ENCODE results near the gene PRSS36.
"Not testable (repeated sequence)": the region's sequence is repeated elsewhere in the genome, so short reads cannot be mapped to it uniquely, and the experiment has no call there.

The PRSS36 gene

GRCh38 chr16:31120129-31120528, 29.7 kb downstream of the PRSS36 start:
- no peak for FAIRE-seq

GRCh38 chr16:31118223-31119155, 31.4 kb downstream of the PRSS36 start:
- FAIRE-seq: no peak

GRCh38 chr16:31117384-31118222, 32.3 kb downstream of the PRSS36 start, which contains the start of gene KAT8:
Gene KAT8, plus strand, starts transcription at chr16:31117664. Its CDS starts 18 bp downstream, at chr16:31117682.
- no peak for FAIRE-seq

DNA sequence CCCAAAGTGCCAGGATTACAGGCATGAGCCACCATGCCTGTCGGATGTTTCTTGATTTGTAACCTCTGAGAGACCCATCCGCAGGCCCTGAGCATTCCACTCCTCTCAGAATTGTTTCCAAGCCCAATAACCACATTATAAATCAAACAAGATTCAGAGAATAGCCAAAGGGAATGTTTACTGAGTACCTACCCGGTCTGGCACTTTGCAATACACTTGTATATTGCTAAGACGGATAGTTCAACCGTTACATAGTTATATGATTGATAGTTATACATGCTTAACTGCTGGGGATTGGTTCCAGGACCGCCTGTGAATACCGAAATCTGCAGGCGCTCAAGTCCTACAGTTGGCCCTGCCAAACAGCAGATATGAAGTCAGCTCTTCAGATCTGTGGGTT, 35.4 kb downstream of the PRSS36 start:
- no peak for FAIRE-seq

DNA sequence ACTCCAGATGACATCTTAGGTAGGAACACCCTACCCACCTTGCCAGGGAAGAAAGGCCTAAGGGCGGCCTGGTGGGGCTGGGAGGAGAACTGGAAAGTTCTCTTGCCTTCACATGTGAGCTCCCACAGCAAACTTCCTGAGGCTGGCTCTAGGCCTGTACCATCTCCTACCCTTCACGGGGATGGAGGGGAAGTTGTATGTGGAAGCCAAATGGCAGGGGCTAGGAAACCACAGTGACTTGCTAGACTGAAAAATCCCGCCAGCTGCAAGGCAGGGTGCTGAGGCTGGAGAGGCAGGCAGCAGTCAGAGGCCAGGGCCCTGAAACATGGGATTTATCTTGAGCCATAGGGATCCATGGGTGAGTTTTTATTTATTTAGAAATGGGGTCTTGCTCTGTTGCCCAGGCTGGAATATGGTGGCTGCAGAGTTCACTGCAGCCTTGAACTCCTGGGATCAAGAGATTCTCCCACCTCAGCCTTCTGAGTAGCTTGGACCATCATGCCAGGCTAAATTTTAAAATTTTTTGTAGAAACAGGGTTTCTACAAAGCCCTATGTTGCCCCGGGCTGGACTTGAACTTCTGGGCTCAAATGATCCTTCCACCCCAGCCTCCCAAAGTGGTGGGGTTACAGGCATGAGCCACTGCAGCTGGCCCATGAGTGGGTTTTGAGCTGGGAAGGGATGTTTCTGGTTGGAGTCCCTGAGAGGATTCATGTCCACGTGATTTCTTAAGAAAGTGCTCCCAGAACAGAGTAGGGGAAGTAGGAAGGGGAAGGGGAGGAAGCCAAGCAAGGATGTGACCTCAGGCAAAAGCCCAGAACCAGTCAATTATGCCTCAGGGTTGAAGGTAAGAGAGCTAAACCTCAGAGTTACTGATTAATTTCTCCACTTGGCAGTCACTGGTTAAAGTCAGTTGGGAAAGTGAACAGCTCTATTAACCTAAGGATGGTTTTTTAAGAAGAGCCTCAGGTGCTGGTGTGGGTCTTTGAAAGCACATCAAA, 36.4 kb downstream of the PRSS36 start:
- FAIRE-seq: no peak

- no peak for FAIRE-seq
These were observed 37.2 kb downstream of the PRSS36 start for GRCh38 chr16:31112711-31113110.

- no peak for FAIRE-seq
These were observed 37.9 kb downstream of the PRSS36 start for GRCh38 chr16:31111881-31112466.

DNA sequence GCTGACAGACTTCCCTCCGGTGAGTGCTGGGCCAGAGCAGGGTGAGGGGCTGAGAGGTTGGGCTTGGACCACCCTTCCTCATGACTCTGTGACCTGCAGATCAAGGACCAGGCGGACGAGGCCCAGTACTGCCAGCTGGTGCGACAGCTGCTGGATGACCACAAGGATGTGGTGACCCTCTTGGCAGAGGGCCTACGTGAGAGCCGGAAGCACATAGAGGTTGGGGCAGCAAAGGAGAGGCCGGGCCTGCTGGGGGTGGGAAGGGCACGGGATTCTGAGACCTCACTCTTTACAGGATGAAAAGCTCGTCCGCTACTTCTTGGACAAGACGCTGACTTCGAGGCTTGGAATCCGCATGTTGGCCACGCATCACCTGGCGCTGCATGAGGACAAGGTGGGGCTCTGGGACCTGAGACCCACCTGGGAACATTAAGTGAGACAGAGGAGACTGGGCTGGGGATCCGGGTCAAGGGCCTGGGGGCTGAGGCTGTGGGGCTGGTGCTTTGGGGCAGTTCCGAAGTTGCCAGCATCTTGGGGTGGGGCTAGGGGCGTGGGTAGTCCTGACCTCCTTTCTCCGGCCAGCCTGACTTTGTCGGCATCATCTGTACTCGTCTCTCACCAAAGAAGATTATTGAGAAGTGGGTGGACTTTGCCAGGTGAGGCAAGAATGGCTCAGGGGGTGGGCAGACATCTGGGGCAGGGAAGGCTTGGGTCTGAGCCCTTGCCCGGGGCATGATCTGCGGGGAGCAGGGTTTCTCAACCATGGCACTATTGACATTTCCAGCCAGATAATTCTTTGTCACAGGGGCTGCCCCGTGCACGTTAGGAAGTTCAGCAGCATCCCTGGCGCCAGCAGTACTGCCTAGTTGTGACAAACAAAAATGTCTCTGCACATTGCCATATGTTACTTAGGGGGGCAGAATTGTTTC, 39.5 kb downstream of the PRSS36 start:
- FAIRE-seq: no peak

DNA sequence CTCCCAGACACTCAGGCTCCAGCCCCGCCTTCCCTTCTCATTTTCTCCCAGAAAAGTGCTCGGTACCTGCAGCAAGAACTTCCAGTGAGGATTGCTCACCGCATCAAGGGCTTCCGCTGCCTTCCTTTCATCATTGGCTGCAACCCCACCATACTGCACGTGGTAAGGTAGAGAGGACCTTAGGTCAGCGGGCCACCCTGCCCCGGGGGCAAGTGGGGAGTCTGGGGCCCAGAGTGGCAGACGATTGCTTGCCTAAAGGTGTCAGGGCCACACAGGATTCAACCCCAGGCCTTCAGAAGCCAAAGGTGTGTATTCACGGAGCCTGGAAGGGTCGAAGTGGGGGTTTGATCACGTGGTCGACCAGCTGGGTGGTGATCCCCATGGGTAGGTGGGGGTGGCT, 40.2 kb downstream of the PRSS36 start:
- no peak for FAIRE-seq

GRCh38 chr16:31108794-31109558, 40.9 kb downstream of the PRSS36 start:
- no peak for FAIRE-seq

GRCh38 chr16:31108035-31108793, 41.7 kb downstream of the PRSS36 start, which contains the start of gene BCKDK:
Gene BCKDK, plus strand, starts transcription at chr16:31108386. Its CDS starts 838 bp downstream, at chr16:31109224.
- FAIRE-seq: no peak

GRCh38 chr16:31107465-31107867, 42.4 kb downstream of the PRSS36 start:
- FAIRE-seq: no peak

DNA sequence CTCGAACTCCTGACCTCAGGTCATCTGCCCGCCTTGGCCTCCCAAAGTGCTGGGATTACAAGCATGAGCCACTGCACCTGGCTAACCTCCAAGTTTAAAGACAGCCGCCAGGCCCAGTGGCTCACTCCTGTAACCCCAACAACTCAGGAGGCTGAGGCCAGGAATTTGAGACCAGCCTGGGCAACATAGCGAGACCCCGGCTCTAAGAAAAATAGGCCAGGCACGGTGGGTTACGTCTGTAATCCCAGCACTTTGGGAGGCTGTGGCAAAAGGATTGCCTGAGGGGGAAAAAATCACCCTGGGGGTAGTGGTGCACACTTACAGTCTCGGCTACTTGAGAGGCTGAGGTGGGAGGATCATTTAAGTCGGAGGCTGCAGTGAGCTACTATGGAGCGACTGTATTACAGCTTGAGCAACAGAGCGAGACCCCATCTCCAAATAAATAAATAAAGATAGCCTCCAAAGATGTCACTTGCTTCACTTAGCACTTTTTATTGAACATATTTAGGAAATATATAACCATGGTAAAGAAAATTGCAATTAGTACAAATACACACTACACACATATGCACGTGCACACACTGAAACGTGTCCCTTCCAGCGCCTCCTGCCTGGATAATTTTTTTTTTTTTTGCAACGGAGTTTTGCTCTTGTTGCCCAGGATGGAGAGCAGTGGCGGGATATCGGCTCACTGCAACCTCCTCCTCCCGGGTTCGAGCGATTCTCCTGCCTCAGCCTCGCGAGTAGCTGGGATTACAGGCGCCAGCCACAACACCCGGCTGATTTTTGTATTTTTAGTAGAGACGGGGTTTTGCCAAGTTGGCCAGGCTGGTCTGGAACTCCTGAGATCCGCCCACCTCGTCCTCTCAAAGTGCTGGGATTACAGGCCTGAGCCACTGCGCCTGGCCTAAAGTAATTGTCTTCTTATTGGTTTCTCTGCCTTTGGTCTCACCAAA, 43.1 kb downstream of the PRSS36 start:
- no peak for FAIRE-seq

GRCh38 chr16:31105677-31106213, 44.1 kb downstream of the PRSS36 start:
- FAIRE-seq: no peak

- not testable (repeated sequence) for FAIRE-seq
These were observed 48.8 kb downstream of the PRSS36 start for GRCh38 chr16:31100876-31101641.

- FAIRE-seq: no peak
These were observed 49.8 kb downstream of the PRSS36 start for GRCh38 chr16:31099860-31100638.

All from colon (tissue), 2 donors.